Stimulated activated CD4-positive, alpha-beta T cell treated with anti-CD3 and anti-CD28 coated beads, Interleukin-15, amount 100 ng/mL, for 24 hours (primary cell): Measurements from ENCODE around the gene NXT1.

ENCODE experiments used
- DNase-seq: peaks from one replicate; pipeline ENCODE4 v3.0.0-alpha.2; 2020

Gene NXT1

GRCh38 chr20:23393996-23394775 lies 43.6 kb downstream of the NXT1 start:
- no peak for DNase-seq

- no peak for DNase-seq
Observed at GRCh38 chr20:23396950-23397627, 46.5 kb downstream of the NXT1 start.

- no peak for DNase-seq
Observed at GRCh38 chr20:23397961-23398360, 47.4 kb downstream of the NXT1 start.

GRCh38 chr20:23399568-23400241 lies 49.1 kb downstream of the NXT1 start:
- DNase-seq: peak; percentile 21

GRCh38 chr20:23401051-23401450 lies 50.5 kb downstream of the NXT1 start:
- no peak for DNase-seq

- DNase-seq: no peak
Observed at GRCh38 chr20:23403751-23404150, 53.2 kb downstream of the NXT1 start.

GRCh38 chr20:23404196-23404595 lies 53.6 kb downstream of the NXT1 start:
- no peak for DNase-seq
